GM18861 (cell line): ENCODE data around the gene TMEM168.
A peak's percentile ranks its signal among the peaks of the same experiment; 100 is the strongest.
"Not testable (repeated sequence)": the region's sequence is repeated elsewhere in the genome, so short reads cannot be mapped to it uniquely, and the experiment has no call there.

Experiments
- ATAC-seq: cut with Tn5 transposase; IDR thresholded peaks from one replicate; pipeline ENCODE4 v1.9.1; 2021; ENCODE audit not compliant: unreplicated experiment

Gene TMEM168

DNA sequence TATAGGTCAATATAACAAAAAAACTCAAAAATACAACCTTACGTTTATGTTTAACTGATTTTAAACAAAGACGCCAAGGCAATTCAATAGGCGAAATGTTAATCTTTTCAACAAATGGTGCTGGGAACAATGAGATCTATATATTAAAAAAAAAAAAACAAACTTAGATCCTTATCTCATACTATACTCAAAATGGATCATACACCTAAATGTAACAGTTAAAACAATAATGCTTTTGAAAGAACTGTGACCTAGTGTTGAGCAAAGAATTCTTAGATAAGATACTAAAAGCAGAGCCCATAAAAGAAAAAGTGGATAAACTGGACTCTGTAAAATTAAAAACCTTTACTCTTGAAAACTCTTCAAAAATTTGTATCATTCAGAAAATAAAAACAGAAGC lies 8.6 kb downstream of the TMEM168 start:
- ATAC-seq: no peak

DNA sequence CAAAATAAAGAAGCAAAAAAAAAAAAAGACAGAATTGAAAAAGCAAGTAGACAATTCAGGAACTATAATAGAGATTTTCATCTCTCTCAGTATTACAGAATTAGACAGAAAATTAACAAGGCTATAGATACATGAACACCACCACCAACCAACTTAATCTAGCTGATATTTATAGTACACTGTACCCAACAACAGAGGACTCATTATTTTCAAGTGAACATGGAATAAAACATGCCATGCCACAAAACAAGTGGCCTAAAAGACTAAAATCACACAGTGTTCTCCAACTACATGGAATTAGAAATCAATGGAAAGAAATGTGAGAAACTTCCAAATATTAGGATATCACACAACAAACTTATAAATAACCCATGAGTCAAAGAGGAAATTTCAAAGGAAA lies 9.1 kb downstream of the TMEM168 start:
- no peak for ATAC-seq

DNA sequence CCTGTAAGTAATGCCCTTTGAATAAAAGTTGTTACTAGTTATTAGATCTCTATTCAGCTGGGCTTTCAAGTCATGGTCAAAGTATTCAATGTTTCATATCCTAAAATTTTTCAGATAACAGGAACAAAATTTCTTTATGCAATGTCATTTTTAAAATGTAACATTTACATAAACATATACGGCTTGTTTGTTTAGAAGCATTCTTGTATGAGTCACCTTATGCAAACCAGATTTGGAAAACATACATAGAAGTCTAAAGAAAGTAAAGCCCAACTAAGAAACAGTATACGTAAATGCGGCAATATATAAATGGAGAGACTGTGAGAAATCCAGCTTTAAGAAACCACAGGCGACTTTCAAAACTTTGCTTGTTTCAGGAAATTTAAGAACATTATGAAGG lies 10.5 kb downstream of the TMEM168 start:
- no peak for ATAC-seq

DNA sequence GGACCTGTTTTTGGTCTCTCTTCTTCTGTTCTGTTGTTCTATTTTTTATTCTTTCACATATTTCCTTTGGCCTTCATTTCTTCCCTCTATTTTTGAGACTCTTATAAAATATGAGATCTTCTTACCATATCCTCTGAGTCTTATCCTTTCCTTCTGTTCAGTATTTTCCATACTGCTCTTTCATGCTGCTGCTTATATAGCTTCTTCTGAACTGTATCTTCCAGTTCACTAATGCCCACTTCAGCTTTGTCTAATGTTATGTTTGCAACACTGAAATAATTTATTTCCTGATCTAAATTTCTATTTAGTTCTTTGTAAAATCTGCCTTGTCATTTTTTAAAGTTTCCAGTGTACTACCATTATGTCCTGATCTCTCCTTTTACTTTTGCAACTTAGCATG lies 12.8 kb downstream of the TMEM168 start:
- no peak for ATAC-seq

DNA sequence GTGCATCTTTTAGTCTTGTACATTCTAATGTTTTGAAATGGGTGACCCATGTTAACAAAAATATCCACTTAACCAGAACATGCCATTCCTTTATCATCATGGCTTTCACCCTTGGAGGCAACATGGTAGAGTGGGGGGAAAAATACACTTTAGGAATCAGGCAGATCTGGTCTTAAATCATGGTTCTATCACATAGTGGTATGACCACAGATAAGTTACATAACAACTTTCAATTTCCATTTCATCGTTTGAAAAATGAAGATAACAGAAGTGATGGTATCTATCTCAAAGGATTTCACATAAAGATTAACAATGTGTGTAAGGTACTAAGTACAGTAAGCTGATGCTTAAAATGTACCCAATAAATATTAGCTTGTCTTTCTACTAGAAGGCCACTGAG lies 19.0 kb downstream of the TMEM168 start:
- ATAC-seq: no peak

DNA sequence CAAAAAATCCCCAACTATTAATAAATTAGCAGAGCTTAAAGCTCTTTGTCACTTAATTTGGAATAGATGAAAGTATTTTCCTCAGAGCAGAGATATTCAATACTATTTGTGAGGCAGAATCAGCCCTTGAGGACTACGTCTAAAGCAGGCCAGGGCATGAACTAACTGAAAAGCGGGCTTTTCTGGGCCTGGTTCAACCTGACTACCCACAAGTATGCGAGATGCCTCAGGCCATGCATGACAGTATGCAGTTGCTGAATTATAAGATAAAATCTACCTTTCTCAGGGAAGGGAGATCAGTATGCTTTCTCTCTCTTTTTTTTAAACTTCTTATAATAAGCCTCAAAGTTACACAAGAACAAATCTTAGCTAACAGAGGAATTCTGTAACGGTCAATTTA lies 20.1 kb downstream of the TMEM168 start:
- ATAC-seq: no peak

DNA sequence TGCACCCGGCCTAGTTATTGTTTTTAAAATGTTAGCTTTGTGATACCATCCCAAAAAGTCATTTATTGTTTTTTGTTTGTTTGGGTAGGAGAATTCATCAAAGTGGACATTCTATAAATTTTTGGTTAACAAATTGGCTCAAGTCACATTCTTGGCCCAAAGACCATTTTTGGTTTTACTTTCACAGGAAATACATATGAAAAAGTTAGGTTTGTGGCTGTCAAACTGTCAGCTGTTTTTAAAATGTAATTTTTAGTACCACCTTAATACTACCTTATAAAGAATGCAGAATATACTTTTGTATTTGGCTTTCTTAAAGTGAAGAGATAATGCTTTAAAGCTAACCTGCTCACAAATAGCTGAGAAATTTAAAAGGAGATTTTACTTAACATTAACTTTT lies 25.1 kb downstream of the TMEM168 start:
- no peak for ATAC-seq

DNA sequence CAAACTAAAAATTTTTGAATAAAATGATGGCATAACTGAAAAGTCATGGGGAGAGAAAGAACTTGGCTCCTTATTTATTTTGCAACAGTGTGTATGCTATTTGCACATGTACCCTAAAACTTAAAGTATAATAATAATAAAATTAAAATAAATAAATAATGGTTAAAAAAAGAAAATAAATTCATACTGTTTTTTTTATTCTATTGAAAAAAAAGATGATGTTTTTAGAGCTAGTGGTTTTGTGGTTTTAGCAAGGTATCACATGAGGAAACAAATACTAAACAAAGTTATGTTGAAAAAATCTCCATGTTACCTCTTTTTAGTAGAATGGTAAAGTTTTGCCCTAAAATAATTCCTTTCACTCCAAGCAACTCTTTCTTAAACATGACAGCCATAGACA lies 26.2 kb downstream of the TMEM168 start:
- ATAC-seq: no peak

DNA sequence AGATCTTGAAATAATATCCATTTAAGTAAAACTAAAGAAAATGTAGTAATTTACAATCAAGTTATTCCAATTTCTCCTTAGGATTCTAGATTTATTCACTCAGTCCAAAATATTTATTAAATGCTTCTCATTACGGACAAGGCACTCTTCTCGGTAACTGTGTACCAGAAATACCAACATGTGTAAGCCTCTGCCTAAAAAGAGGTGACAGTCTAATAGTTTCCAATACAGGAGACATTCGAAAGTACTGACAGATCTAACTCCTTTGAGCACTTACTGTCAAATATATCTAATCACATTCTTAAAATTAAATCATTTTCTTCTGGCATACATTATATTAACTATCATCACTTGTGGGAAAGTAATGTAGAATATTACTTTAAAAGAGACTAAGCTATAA lies 26.9 kb downstream of the TMEM168 start:
- ATAC-seq: no peak

DNA sequence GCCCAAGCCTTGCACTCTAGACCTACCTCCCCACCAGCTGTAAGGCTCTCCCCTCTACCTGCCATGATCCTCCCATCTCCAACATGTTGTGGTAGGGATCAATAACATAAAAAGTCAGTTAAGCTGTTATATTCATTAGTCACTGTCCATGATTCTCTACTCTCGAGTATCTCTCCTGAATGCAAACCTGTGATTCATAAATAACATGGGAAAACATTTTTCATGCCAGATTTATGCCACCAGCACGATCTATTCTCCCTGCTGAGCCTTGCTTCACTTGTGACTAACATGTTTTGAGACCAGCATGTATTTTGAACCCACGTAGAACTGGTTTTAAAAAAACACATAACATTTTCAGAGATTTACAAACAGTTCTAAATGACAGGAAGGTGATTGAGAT lies 30.3 kb downstream of the TMEM168 start:
- no peak for ATAC-seq

DNA sequence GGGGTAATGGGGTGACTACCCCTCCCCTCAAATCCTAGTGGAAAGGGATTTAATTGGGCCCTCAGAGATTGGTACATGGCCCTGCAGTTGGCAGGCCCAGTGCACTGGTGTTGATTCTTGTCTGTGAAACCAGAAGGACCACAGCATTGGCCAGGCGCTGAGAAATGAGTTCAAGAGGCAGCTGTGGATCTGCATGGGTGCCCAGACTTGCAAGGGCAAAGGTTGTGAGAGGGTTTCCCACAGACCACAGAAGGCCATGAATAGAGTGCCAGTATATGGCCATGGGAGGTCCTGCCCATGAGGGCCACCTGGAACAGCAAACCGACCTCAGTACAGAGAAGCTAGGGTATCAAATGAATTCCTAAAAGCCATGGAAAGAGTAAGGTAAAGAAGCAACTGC lies 32.9 kb downstream of the TMEM168 start:
- peak; percentile 70 for ATAC-seq

DNA sequence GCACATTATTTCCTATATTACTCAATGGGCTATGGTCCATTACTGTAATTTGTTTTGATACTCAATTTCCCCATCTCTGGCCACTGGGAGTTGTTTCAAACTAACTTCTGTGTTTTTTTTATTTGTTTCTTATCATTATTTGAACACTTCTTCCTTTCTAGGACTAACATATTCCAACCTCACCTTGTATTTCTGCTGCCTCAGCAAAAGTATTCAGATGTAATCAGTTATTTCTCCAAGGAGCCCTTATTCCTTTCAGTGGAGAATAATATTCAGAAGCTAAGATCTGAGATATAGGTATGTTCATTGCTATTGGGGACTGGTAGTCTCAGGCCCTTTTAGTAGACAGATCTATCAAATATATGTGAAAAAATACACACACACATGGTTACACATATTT lies 36.9 kb downstream of the TMEM168 start:
- no peak for ATAC-seq

DNA sequence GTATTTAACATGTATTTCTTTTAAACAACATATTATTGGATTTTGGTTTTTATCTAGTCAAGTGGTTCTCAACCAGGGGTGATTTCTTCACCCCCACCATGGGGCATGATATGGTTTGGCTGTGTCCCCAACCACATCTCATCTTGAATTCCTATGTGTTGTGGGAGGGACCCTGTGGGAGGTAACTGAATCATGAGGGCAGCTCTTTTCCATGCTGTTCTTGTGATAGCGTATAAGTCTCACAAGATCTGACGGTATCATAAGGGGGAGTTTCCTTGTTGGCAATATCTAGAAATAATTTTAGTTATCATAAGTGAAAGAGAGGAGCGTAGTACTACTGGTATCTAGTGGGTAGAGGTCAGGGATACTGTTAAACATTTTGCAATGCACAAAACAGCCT lies 37.6 kb downstream of the TMEM168 start:
- ATAC-seq: no peak

DNA sequence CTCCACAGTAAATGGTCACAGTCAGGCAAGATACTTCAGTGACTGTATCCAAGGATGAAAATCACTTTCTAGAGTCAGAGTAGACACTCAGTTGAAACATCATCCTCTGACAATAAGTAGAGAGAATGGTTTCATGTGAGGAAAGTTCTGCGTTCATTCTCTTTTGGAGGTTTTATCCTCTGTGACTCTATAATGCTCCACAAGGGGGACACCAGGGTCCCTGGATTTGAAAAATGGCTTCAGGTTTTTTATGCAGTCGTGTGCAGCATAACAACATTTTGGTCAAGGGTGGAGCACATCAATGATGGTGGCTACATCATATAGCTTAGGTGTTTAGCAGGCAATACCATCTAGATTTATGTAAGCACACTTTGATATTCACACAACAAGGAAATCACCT lies 40.4 kb downstream of the TMEM168 start:
- ATAC-seq: no peak

DNA sequence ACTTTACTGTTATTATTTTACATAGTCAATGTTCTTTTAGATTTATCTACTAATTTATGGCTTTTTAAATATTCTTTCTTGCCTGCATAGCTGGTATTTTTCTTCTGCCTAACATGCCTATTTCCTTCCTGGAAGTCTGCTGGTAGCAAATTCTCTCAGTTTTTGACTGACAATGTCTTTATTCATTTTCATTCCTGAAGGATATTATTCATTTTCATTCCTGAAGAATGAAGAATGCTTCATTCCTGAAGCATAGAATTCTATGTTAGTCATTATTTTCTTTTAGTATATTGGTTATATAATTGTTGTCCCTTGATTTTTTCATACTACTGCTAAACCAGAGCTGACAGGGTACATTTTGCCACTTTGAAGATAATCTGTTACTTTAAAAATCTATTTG lies 41.8 kb downstream of the TMEM168 start:
- ATAC-seq: no peak

DNA sequence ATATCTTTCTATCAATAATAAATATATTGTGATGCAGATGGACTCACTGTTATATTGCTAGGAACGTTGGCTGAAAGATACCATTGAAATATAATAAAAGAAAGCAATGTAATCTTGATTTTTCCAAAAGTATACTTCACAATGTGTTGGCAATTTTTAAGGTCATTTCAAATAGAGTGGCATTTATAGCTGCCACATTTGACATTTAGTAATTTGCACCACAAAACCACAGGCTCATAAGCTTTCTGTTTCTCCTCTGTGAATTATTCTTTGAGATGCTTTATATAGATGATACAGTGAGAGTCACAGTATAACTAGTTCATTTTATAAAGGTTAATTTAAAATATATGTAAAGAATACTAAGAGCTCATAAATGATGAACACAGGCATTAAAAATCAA lies 44.6 kb downstream of the TMEM168 start:
- no peak for ATAC-seq

DNA sequence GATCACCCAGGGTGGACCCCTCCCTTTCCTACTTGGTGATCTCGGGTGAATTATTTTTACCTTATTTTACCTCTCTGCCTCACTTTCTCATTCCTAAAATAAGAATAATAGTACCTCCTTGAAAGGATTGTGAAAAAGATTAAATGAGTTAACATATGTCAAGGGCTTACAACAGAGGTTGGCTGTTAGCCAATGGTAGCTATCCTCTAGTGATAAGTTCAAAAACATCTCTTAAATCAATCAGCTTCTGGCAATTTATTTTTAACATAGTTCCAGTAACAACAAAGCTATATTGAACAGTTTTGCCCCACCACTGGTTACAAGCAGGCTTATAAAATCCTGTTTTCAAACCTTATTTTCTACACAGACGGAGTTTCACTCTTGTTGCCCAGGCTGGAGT lies 45.4 kb downstream of the TMEM168 start:
- no peak for ATAC-seq

DNA sequence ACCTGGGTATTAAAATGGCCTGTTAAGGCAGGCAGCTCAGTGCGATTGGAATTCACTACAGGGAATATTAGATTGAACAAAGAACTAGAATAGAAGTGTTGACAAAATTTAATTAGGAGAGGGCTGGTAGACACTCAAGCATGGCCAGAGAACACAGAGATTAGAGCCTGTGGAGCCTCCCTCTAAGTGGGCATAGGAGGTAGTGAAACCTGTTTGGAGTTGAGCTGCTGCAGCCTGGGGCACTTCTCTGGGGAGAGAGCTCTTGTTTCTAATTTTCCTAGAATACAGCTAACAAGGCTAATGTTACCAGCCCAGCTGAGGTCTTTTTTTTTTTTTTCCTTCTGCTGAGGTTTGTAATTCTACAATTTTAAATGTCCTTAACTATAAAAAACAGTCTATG lies 46.4 kb downstream of the TMEM168 start:
- ATAC-seq: no peak

DNA sequence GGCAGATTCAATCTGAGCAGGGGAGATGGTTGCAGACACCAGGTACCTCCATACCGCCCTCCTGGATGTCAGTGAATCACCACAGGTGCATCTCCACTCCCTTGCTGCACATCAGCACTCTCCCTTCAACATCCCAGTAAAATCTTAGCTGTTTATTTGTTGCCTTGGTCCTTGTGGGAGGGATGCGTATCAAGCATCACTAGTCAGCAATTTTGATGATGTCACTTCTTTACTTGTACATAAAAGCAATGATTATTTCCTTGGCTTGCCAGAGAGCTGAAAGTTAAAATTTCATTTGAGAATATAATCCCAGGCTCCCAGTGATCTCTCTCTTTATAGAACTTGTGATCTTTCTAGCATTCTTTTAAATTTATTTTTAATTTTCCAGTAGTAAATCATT lies 49.5 kb downstream of the TMEM168 start:
- no peak for ATAC-seq

DNA sequence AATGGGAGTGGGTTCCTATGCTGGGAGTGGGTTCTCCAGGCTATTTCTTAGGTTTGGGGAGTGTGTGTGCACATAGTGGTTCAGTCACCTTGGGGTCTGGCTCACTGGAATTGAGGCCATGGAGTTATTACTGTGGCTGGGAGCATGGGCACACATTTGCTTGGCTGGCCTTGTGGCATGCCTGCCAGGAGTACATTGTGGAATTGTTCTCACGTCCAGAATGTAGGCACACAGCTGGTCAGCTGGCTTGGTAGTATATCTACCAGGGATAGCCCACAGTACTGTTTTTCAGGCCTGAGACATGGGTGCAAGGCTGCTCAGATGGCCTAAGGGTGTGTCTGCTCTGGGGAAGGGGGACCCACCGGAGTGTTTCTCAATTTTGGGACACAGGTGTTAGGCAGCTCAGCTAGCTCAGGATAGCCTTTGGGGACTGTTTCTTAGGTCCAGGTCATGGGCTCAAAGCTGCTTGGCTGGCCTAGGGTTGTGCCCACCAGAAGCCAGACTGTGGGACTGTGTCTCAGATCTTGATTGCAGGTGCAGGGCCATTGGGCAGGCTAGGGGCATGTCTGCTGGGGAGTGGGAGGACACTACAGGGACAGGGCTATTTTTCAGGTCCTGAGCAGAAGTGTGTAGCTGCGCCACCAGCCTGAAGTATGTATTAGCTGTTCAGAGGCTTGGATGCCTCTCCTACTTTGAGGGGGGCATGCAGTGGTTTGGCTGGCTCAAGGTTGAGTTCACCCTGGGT lies 50.6 kb downstream of the TMEM168 start:
- no peak for ATAC-seq

DNA sequence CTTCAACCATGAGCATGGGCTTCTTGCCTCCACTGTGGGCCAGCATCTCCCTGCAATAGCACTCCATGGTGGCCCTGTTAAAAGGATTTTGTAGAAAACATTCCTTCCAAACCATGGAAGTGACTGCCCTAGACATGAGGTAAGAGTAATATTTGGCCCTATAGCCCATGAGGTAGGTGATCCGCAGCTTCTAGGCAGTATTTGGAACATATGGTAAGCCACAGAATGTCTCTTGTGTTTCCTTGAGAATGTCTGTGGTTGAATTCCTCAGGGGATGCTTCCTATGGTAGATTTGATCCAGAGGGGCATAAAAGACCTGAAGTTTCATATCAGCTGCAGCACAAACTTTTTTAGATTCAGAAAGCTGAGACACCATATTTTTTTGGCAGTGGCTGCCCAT lies 54.9 kb downstream of the TMEM168 start:
- ATAC-seq: no peak

DNA sequence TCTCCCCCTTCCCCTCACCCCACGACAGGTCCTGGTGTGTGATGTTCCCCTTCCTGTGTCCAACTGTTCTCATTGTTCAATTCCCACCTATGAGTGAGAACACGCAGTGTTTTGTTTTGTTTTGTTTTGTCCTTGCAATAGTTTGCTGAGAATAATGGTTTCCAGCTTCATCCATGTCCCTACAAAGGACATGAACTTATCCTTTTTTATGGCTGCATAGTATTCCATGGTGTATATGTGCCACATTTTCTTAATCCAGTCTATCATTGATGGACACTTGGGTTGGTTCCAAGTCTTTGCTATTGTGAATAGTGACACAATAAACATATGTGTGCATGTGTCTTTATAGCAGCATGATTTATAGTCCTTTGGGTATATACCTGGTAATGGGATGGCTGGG lies 58.9 kb downstream of the TMEM168 start:
- not testable (repeated sequence) for ATAC-seq

DNA sequence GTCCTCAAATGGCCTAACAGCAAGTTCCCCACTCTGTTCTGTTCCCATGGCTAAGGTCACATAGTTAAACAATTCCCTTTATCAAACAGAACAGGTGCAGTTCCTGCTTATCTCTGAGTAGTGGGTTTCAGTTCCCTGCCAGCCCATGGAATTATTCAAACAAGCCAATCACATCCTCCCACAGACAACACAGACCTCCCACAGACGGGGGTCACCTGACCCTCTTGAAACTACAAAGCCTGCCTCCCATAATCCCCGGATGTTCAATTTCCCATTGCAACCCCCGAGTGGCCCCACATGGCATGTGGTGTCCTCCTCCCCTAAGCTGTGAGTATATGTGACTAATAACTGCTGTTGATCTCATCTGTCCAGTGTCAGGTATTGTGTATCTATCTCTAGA lies 64.1 kb downstream of the TMEM168 start:
- ATAC-seq: no peak

DNA sequence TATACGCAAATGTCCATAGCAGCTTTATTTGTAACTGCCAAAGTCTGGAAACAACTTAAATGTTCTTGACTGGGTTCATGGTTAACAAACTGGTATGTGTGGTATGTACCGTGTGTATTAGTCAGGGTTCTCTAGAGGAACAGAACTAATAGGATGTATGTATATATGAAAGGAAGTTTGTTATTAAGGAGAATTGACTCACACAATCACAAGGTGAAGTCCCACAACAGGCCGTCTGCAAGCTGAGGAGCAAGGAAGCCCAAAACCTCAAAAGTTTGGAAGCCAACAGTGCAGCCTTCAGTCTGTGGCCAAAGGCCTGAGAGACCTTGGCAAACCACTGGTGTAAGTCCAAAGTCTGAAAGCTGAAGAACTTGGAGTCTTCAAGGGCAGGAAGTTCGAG lies 66.8 kb downstream of the TMEM168 start:
- no peak for ATAC-seq
